MM.1S (cell line): ENCODE data around the gene CWC27.

Source experiments
- EZH2 ChIP-seq: fragments of 300-600 bp; sonication (generic); optimal IDR thresholded peaks from 2 replicates; pipeline ENCODE3; 2017; ENCODE audit warnings: low read depth, mild to moderate bottlenecking, antibody characterized with exemption, low read length, mixed read lengths
- TF ChIP-seq, protein P1 (sequence below): fragments of 300-600 bp; sonication (generic); IDR thresholded peaks from 2 replicates; pipeline ENCODE4 v1.5.1; 2016; ENCODE audit warnings: antibody characterized with exemption, low read length, mixed read lengths

DNA sequence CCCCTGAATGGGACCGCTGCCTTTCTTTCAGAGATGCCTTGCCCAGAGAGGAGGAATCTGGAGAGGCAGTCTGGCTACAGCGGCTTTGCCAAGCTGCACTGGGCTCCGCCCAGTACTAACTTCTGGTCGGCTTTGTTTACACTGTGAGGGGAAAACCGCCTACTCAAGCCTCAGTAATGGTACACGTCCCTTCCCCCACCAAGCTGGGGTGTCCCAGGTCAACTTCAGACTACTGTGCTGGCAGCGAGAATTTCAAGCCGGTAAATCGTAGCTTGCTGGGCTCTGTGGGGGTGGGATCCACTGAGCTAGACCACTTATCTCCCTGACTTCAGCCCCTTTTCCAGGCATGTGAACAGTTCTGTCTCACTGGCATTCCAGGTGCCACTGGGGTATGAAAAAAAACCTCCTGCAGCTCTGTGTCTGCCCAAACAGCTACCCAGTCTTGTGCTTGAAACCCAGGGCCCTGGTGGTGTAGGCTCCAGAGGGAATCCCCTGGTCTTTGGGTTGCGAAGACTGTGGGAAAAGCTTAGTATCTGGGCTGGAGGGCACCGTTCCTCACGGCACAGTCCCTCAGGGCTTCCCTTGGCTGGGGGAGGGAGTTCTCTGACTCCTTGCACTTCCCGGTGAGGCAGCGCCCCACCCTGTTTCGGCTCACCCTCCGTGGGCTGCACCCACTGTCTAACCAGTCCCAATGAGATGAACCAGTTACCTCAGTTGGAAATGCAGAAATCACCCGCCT lies 171.2 kb downstream of the CWC27 start:
- TF ChIP-seq, protein P1, sequence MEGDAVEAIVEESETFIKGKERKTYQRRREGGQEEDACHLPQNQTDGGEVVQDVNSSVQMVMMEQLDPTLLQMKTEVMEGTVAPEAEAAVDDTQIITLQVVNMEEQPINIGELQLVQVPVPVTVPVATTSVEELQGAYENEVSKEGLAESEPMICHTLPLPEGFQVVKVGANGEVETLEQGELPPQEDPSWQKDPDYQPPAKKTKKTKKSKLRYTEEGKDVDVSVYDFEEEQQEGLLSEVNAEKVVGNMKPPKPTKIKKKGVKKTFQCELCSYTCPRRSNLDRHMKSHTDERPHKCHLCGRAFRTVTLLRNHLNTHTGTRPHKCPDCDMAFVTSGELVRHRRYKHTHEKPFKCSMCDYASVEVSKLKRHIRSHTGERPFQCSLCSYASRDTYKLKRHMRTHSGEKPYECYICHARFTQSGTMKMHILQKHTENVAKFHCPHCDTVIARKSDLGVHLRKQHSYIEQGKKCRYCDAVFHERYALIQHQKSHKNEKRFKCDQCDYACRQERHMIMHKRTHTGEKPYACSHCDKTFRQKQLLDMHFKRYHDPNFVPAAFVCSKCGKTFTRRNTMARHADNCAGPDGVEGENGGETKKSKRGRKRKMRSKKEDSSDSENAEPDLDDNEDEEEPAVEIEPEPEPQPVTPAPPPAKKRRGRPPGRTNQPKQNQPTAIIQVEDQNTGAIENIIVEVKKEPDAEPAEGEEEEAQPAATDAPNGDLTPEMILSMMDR: no peak
- TF ChIP-seq EZH2: no peak
